ENCODE measurements around the gene APOBEC3B.
"Not testable (repeated sequence)": the region's sequence is repeated elsewhere in the genome, so short reads cannot be mapped to it uniquely, and the experiment has no call there.

APOBEC3B gene

GRCh38 chr22:39008271-39008850, 26.2 kb downstream of the APOBEC3B start:
- not testable (repeated sequence) for DNase-seq

- DNase-seq = no peak
These were observed 28.8 kb downstream of the APOBEC3B start for GRCh38 chr22:39010946-39011345.

- DNase-seq = no peak
These were observed 30.7 kb downstream of the APOBEC3B start for GRCh38 chr22:39012533-39013511.

- not testable (repeated sequence) for DNase-seq
These were observed 31.4 kb downstream of the APOBEC3B start for GRCh38 chr22:39013561-39013941.

- DNase-seq = peak; percentile 45
These were observed 32.0 kb downstream of the APOBEC3B start, which contains the start of gene APOBEC3C for GRCh38 chr22:39013942-39014722. APOBEC3C (plus strand) TSS chr22:39014257; CDS start chr22:39014363, 106 bp downstream.

GRCh38 chr22:39014723-39015121, 32.6 kb downstream of the APOBEC3B start:
- DNase-seq = not testable (repeated sequence)

- no peak for DNase-seq
These were observed 34.4 kb downstream of the APOBEC3B start for GRCh38 chr22:39016592-39016991.

- DNase-seq = no peak
These were observed 35.6 kb downstream of the APOBEC3B start for GRCh38 chr22:39017596-39018365.

- not testable (repeated sequence) for DNase-seq
These were observed 38.0 kb downstream of the APOBEC3B start for GRCh38 chr22:39020021-39020651.

- DNase-seq = no peak
These were observed 39.6 kb downstream of the APOBEC3B start for GRCh38 chr22:39021552-39022250.

GRCh38 chr22:39024519-39025308, 42.6 kb downstream of the APOBEC3B start:
- no peak for DNase-seq

- DNase-seq = no peak
These were observed 44.5 kb downstream of the APOBEC3B start for GRCh38 chr22:39026509-39027150.

- DNase-seq = no peak
These were observed 45.6 kb downstream of the APOBEC3B start for GRCh38 chr22:39027717-39028116.

- no peak for DNase-seq
These were observed 46.1 kb downstream of the APOBEC3B start for GRCh38 chr22:39028281-39028680.

GRCh38 chr22:39029227-39029626, 47.1 kb downstream of the APOBEC3B start:
- DNase-seq = no peak

GRCh38 chr22:39030705-39031104, 48.6 kb downstream of the APOBEC3B start:
- DNase-seq = no peak

- not testable (repeated sequence) for DNase-seq
These were observed 49.5 kb downstream of the APOBEC3B start for GRCh38 chr22:39031434-39032295.

GRCh38 chr22:39037071-39037470, 54.9 kb downstream of the APOBEC3B start:
- DNase-seq = not testable (repeated sequence)

Measured in NCI-H2227 treated with DMSO at 0.1 percent for 48 hours (cell line).